ENCODE measurements around the gene DFFA. TPM values are rescaled to one million over a fixed set of nuclear protein-coding genes. Genes with fewer than 3 reads are reported as not detected.

The DFFA gene
- total and polyA plus RNA-seq, 12 donors: 13.0 to 42.1 (median 35.1) TPM

DNA sequence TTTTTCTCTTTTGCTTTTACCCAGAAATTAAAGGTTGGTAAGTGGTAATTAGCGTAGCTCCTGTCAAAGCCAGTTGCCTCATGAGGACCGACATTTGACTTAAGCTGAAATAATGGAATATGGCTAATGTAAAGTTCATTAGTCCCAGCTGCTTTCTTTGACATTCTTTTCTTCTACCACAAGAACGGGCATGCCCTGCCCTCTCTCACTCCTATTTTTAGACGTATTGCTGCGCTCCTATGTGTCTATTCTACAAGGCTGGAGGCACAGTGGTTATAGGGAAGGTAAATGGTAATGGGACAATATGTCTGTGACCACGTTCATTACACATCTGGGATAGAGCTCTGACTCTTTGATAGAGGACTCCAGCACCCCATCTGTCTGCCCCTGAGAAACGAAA, 15.7 kb downstream of the DFFA start:
- WGBS, 4 donors: 83 to 86% (median 83%) methylated on average over 7 of the region's 7 CpGs
- H3K9me3 ChIP-seq (replicated peaks in 1 of 3): no peaks in the 10 kb centered on the region
- no peak for DNase-seq
- H3K36me3 ChIP-seq (replicated peaks in 1 of 2): peaks cover 0 to 9% of the 10 kb centered on the region in 2 donors
- TF ChIP-seq, protein P1, sequence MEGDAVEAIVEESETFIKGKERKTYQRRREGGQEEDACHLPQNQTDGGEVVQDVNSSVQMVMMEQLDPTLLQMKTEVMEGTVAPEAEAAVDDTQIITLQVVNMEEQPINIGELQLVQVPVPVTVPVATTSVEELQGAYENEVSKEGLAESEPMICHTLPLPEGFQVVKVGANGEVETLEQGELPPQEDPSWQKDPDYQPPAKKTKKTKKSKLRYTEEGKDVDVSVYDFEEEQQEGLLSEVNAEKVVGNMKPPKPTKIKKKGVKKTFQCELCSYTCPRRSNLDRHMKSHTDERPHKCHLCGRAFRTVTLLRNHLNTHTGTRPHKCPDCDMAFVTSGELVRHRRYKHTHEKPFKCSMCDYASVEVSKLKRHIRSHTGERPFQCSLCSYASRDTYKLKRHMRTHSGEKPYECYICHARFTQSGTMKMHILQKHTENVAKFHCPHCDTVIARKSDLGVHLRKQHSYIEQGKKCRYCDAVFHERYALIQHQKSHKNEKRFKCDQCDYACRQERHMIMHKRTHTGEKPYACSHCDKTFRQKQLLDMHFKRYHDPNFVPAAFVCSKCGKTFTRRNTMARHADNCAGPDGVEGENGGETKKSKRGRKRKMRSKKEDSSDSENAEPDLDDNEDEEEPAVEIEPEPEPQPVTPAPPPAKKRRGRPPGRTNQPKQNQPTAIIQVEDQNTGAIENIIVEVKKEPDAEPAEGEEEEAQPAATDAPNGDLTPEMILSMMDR (IDR thresholded peaks at IDR 0.05): no peak
- TF ChIP-seq POLR2A (IDR thresholded peaks at IDR 0.05): no peak
- H3K4me3 ChIP-seq: no peak overlapping the region
- no peak overlapping the region for H3K27ac ChIP-seq
- H3K27me3 ChIP-seq: no peaks in the 10 kb centered on the region
- no peaks in the 10 kb centered on the region for H3K4me1 ChIP-seq (replicated peaks in 1 of 2)
- intact Hi-C loops (cut with DNase I): no loop called here

DNA sequence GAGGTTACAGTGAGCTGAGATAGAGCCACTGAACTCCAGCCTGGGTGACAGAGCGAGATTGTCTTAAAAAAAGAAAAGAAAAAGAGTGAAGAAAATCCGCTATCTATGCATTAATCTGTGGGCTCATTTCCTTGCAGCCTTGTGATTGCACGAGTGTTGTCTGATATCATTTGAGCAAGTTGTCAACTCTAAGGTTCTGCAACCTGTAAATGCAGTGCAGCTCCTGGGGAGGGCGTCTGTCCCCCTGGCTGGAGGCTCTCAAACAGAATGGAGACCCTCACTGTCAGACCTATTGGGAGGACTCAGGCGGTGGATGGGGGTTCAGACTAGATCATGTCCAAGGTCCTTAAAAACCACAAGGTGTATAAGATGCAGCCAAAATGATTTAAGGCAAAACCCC, 16.3 kb downstream of the DFFA start:
- no peak for DNase-seq
- intact Hi-C loops (cut with DNase I): no loop called here

DNA sequence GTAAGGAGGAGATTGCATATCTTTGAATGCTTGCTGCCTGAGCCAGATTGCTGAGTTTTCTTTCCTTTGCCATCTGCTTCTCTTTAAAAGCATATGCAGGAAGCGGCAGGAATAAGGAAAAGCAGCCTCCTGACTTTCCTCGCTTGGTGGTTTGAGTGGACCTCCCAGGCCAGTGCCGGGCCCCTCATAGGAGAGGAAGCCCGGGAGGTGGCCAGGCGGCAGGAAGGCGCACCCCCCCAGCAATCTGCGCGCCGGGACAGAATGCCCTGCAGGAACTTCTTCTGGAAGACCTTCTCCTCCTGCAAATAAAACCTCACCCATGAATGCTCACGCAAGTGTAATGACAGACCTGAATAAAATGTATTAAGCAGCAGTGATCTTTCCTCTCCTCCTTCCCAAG, 21.0 kb downstream of the DFFA start:
- 17 to 27% (median 19%) methylated on average over 7 to 10 of the region's 10 CpGs for whole genome bisulfite sequencing, 4 donors
- TF ChIP-seq, protein P1 (IDR thresholded peaks at IDR 0.05): no peak
- no peak for TF ChIP-seq POLR2A (IDR thresholded peaks at IDR 0.05)

More for the DNA sequence above, 16.3 kb downstream of the DFFA start:
- Histone ChIP-seq H3K4me3 (no peak overlapping the region), H3K9me3 (replicated peaks in 1 of 3) (no peaks in the 10 kb centered on the region), H3K4me1 (replicated peaks in 1 of 2) (no peaks in the 10 kb centered on the region), H3K27ac (no peak overlapping the region), H3K27me3 (no peaks in the 10 kb centered on the region), H3K36me3 (replicated peaks in 1 of 2) (peaks cover 0 to 3% of the 10 kb centered on the region in 2 donors)
- WGBS, 4 donors: 78 to 93% (median 86%) methylated on average over 5 of the region's 5 CpGs
- TF ChIP-seq POLR2A (IDR thresholded peaks at IDR 0.05): no peak
- TF ChIP-seq, protein P1 (IDR thresholded peaks at IDR 0.05): no peak

DNA sequence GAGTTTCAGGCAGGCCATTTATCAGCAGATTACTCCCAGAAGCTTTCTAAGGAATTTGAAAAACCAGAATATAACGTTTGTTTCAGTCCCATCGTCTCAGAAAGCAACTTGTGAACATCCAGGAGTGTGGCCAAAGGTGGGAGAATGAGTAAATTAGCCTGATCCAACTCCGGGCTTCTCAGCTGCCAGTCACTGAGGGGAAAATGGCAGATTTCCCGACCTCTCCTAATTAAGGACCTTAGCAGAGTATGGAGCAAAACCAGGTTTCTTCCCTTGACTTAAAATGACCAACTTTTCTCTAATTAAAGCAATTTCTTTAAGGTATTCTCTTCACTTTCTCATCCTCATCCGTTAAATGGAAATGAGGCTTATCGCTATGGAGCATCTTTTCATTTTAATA, 21.5 kb downstream of the DFFA start:
- H3K27ac ChIP-seq: no peak overlapping the region
- no peak overlapping the region for H3K4me3 ChIP-seq
- intact Hi-C loops (cut with DNase I): no loop called here
- H3K36me3 ChIP-seq (replicated peaks in 1 of 2): no peaks in the 10 kb centered on the region
- no peaks in the 10 kb centered on the region for H3K27me3 ChIP-seq
- TF ChIP-seq, protein P1 (IDR thresholded peaks at IDR 0.05): no peak
- TF ChIP-seq POLR2A (IDR thresholded peaks at IDR 0.05): no peak
- H3K9me3 ChIP-seq (replicated peaks in 1 of 3): no peaks in the 10 kb centered on the region
- DNase-seq: no peak
- 49 to 63% (median 54%) methylated on average over 6 of the region's 6 CpGs for WGBS, 4 donors
- no peaks in the 10 kb centered on the region for H3K4me1 ChIP-seq (replicated peaks in 1 of 2)

More for the DNA sequence above, 21.0 kb downstream of the DFFA start:
- H3K9me3 ChIP-seq (replicated peaks in 1 of 3): no peaks in the 10 kb centered on the region
- no peaks in the 10 kb centered on the region for H3K4me1 ChIP-seq (replicated peaks in 1 of 2)
- no peaks in the 10 kb centered on the region for H3K36me3 ChIP-seq (replicated peaks in 1 of 2)
- H3K27ac ChIP-seq: no peak overlapping the region
- H3K27me3 ChIP-seq: no peaks in the 10 kb centered on the region
- intact Hi-C loops (cut with DNase I): no loop called here
- DNase-seq: no peak
- no peak overlapping the region for H3K4me3 ChIP-seq
